ENCODE data around the gene SLC48A1.

DNA sequence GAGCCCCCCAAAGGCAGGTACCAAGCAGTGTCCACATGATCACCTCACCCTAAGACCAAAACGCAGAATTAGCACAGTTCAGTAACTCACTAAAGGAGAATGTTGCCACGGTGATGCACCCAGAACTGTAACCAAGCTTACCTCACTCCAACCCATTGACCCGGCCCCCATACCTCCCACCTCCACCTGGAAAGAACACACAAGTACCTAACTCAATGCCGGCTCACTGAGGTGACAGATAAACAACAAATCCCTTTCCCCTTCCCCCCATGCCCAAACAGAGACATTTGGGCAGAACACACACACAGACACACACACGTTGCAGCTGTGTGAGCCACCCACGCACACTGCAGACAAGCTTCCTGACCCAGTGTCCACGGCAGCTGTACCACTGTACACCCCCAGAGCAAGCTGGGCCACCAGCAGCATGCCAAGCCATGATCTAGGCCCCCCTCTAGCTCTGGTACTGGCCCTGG, 15.6 kb upstream of the SLC48A1 start:
- TF ChIP-seq BACH2 (CRISPR knock-in tag; IDR thresholded peaks at IDR 0.05; ENCODE audit: borderline replicate concordance) (no peak), OSR1 (CRISPR knock-in tag; IDR thresholded peaks at IDR 0.05) (no peak)

Measured in SK-N-SH treated with all-trans-retinoic acid at 6 μM for 48 hours (cell line).